B cell (primary cell): ENCODE data around the gene TMEM120A. TPM values are rescaled to one million over a fixed set of nuclear protein-coding genes. Genes with fewer than 3 reads are reported as not detected.

Experiments used
- ATAC-seq: fragments of 200-7000 bp; cut with Tn5 transposase; one replicate; pipeline ENCODE4 v1.10.0; 2021; ENCODE audit warnings: low read depth, mild to moderate bottlenecking, moderate number of reproducible peaks, moderate library complexity
- CTCF ChIA-PET: fragments of 350-600 bp; sonication (Branson Sonifier 250); formaldehyde crosslinking; loops from one replicate; lab custom pipeline; 2021; ENCODE audit warnings: antibody characterized with exemption, inconsistent platforms; lab: Charles Lee
- POLR2A ChIA-PET: fragments of 350-600 bp; sonication (Branson Sonifier 250); formaldehyde crosslinking; loops from one replicate; lab custom pipeline; 2021; ENCODE audit warnings: antibody characterized with exemption; lab: Charles Lee
- DNase-seq: peaks from one replicate; pipeline ENCODE4 v3.0.0; 2013
- H2AFZ ChIP-seq: 2 replicates; pipeline ENCODE4 v1.6.1; 2012; ENCODE audit warnings: mild to moderate bottlenecking, low read depth, low read length; ENCODE audit not compliant: insufficient read depth, poor library complexity, severe bottlenecking
- H3K27ac ChIP-seq, 2 donors: 1 replicate in 1 of 2; 2 replicates in 1 of 2; pipeline ENCODE4 v1.5.1; 2012 to 2013; ENCODE audit warnings: low read length in 2 of 2, mild to moderate bottlenecking in 2 of 2, moderate library complexity in 1 of 2
- H3K27me3 ChIP-seq, 4 experiments: fragments of 200-600 bp in 1 of 4; sonication (generic) in 1 of 4; replicated peaks in 1 of 4; 1 replicate in 2 of 4; 2 replicates in 2 of 4; pipeline versions ENCODE4 v1.6.1 to v1.7.0; 2013 to 2016; ENCODE audit warnings: low read length in 3 of 4, mild to moderate bottlenecking in 2 of 4, mixed read lengths in 1 of 4, moderate library complexity in 1 of 4; ENCODE audit not compliant: insufficient read depth in 4 of 4, control insufficient read depth in 3 of 4; ENCODE audit errors: control extremely low read depth in 1 of 4
- H3K36me3 ChIP-seq, 2 experiments: replicated peaks in 1 of 2; 1 replicate in 1 of 2; 2 replicates in 1 of 2; pipeline versions ENCODE4 v1.6.1 to v1.7.1; 2013; ENCODE audit warnings: low read length in 1 of 2; ENCODE audit not compliant: insufficient read depth in 2 of 2, control insufficient read depth in 1 of 2; ENCODE audit errors: control extremely low read depth in 1 of 2, extremely low read depth in 1 of 2
- H3K4me1 ChIP-seq, 2 donors: fragments of 200-600 bp in 1 of 2; sonication (generic) in 1 of 2; 1 replicate in 1 of 2; 2 replicates in 1 of 2; pipeline versions ENCODE4 v1.5.1 to v1.6.1; 2013 to 2017; ENCODE audit warnings: low read length in 2 of 2; ENCODE audit not compliant: control insufficient read depth in 2 of 2, insufficient read depth in 2 of 2
- H3K4me2 ChIP-seq: replicated peaks from 2 replicates; pipeline ENCODE3; 2012; ENCODE audit warnings: mild to moderate bottlenecking, low read depth, low read length; ENCODE audit not compliant: poor library complexity, severe bottlenecking
- H3K4me3 ChIP-seq, 5 experiments: fragments of 200-600 bp in 1 of 5; sonication (generic) in 1 of 5; 1 replicate in 3 of 5; 2 replicates in 2 of 5; pipeline versions ENCODE4 v1.5.1 to v1.7.0; 2011 to 2016; ENCODE audit warnings: low read length in 4 of 5, mild to moderate bottlenecking in 4 of 5, low read depth in 2 of 5, control low read depth in 1 of 5, moderate library complexity in 1 of 5; ENCODE audit not compliant: insufficient read depth in 1 of 5; ENCODE audit errors: control extremely low read depth in 1 of 5, extremely low read depth in 1 of 5
- H3K79me2 ChIP-seq: fragments of 200-600 bp; sonication (generic); one replicate; pipeline ENCODE4 v1.6.0; 2016; ENCODE audit warnings: low read length; ENCODE audit not compliant: control insufficient read depth, insufficient read depth
- H3K9ac ChIP-seq: fragments of 200-600 bp; sonication (generic); 2 replicates; pipeline ENCODE4 v1.6.1; 2017; ENCODE audit warnings: mild to moderate bottlenecking, low read length, moderate library complexity
- H3K9me3 ChIP-seq, 3 donors: one replicate each; pipeline versions ENCODE4 v1.6.1 to v1.7.1; 2013; ENCODE audit warnings: low read length in 2 of 3; ENCODE audit not compliant: control insufficient read depth in 2 of 3, insufficient read depth in 1 of 3; ENCODE audit errors: control extremely low read depth in 1 of 3
- H4K20me1 ChIP-seq: 2 replicates; pipeline ENCODE4 v1.6.0; 2012; ENCODE audit warnings: mild to moderate bottlenecking, low read length; ENCODE audit not compliant: insufficient read depth, control insufficient read depth, poor library complexity, severe bottlenecking
- H3K27ac Mint-ChIP-seq: one replicate; pipeline ENCODE4 v1.8.0; 2021; ENCODE audit warnings: mixed read lengths
- H3K27me3 Mint-ChIP-seq: one replicate; pipeline ENCODE4 v1.8.0; 2021; ENCODE audit warnings: mixed read lengths
- H3K4me1 Mint-ChIP-seq: one replicate; pipeline ENCODE4 v1.8.0; 2021; ENCODE audit warnings: mixed read lengths
- H3K4me3 Mint-ChIP-seq: one replicate; pipeline ENCODE4 v1.8.0; 2021; ENCODE audit warnings: mixed read lengths
- H3K9me3 Mint-ChIP-seq: one replicate; pipeline ENCODE4 v1.8.0; 2022; ENCODE audit warnings: mixed read lengths; ENCODE audit not compliant: insufficient read depth
- EZH2 ChIP-seq: IDR thresholded peaks from 2 replicates; pipeline ENCODE4 v1.6.1; 2012; ENCODE audit warnings: borderline replicate concordance, low read depth, mild to moderate bottlenecking, moderate library complexity, low read length; ENCODE audit not compliant: insufficient read depth, poor library complexity, severe bottlenecking
- WGBS: methylation state at CpG from one replicate; pipeline ENCODE4 v1.1.5; 2013; ENCODE audit warnings: missing lambda C conversion rate; ENCODE audit not compliant: insufficient coverage; 5-methylcytosine and 5-hydroxymethylcytosine counted together
- intact Hi-C: fragments of 100-400 bp; cut with micrococcal nuclease; formaldehyde crosslinking; loops from one replicate; pipeline ENCODE4 v1.10.0; 2022
- polyA plus RNA-seq: library from polyadenylated mRNA; depleted of rRNA; stranded (reverse); fragments of >200 nt; gene quantifications from 2 replicates; pipeline ENCODE4 v1.2.3, GENCODE V29; 2012
- total RNA-seq, 2 donors: library from RNA; stranded (reverse); fragments of 120-200 nt in 1 of 2; gene quantifications; 1 replicate in 1 of 2; 2 replicates in 1 of 2; pipeline versions ENCODE4 v1.2.3 to v1.2.4, GENCODE V29; 2013 to 2022
- TF ChIP-seq, protein P1 (sequence below): fragments of 200-600 bp; IDR thresholded peaks from one replicate; pipeline ENCODE4 v1.8.0; 2022; ENCODE audit warnings: antibody characterized with exemption, mild to moderate bottlenecking

TMEM120A gene
- total and polyA plus RNA-seq, 2 donors (not counting 1 experiment from before 2014, with no cell fraction given) = 39.0 to 49.3 TPM

DNA sequence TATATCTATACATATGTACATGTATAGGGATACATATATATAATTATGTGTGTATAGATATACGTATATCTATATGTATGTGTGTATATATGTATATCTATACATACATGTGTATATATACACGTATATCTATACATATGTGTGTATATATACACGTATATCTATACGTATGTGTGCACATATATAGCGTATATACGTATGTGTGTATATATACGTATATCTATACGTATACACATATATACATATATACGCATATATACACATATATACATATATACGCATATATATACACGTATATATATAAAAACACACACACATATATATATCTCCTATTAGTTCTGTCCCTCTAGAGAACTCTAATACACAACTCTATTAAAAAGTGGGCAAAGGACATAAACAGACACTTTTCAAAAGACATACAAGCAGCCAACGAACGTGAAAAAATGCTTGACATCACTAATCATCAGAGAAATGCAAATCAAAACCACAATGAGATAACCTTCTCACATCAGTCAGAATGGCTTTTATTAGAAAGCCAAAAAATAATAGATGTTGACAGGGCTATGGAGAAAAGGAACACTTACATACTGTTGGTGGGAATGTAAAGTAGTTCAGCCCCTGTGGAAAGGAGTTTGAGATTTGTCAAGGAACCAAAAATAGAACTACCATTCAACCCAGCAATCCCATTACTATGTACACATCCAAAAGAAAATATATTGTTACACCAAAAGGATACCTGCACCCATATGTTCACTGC lies 22.0 kb upstream of the TMEM120A start:
- POLR2A ChIA-PET = no interaction called here
- 45% methylated on average over 2 of the region's 13 CpGs for WGBS
- Histone ChIP-seq H3K4me1 (peaks cover 0 to 5% of the 10 kb centered on the region in 2 donors), H3K36me3 (peaks cover 0 to 9% of the 10 kb centered on the region in 2 experiments), H2AFZ (no peak overlapping the region), H3K4me3 (no peak overlapping the region), H3K79me2 (no peaks in the 10 kb centered on the region), H3K9me3 (no peaks in the 10 kb centered on the region), H3K9ac (no peak overlapping the region), H3K27ac (no peak overlapping the region), H3K4me2 (no peak overlapping the region), H4K20me1 (no peaks in the 10 kb centered on the region), H3K27me3 (no peaks in the 10 kb centered on the region)
- DNase-seq (no peak), ATAC-seq (no peak)
- Mint-ChIP-seq H3K27me3 (no peaks in the 10 kb centered on the region), H3K9me3 (no peaks in the 10 kb centered on the region), H3K27ac (no peak overlapping the region), H3K4me3 (no peak overlapping the region), H3K4me1 (peaks cover 8% of the 10 kb centered on the region)
- CTCF ChIA-PET = no interaction called here
- intact Hi-C loops = no loop called here
- TF ChIP-seq EZH2 = no peak
- TF ChIP-seq, protein P1, sequence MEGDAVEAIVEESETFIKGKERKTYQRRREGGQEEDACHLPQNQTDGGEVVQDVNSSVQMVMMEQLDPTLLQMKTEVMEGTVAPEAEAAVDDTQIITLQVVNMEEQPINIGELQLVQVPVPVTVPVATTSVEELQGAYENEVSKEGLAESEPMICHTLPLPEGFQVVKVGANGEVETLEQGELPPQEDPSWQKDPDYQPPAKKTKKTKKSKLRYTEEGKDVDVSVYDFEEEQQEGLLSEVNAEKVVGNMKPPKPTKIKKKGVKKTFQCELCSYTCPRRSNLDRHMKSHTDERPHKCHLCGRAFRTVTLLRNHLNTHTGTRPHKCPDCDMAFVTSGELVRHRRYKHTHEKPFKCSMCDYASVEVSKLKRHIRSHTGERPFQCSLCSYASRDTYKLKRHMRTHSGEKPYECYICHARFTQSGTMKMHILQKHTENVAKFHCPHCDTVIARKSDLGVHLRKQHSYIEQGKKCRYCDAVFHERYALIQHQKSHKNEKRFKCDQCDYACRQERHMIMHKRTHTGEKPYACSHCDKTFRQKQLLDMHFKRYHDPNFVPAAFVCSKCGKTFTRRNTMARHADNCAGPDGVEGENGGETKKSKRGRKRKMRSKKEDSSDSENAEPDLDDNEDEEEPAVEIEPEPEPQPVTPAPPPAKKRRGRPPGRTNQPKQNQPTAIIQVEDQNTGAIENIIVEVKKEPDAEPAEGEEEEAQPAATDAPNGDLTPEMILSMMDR = no peak

DNA sequence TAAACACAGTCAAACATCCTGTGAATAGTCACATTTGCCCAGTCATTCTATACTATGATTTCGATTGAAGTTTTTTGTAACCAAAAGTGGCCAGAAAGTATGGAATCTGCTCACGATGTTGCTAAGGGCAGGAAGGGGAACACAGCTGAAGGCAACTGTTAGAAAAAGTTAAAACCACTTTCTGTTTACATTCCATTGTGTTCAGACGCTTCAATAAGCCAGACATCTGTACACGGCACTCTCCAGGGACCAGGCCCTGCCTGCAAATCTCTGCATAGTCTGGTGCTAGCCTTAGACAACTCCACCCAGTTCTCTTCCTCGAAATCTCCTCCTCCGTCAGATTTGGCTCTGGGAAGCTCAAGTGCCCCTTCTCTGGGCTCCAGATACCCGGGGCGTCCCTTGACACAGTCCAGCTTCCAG lies 17.1 kb upstream of the TMEM120A start:
- ChIA-PET CTCF (no interaction called here), POLR2A (no interaction called here)
- no peaks in the 10 kb centered on the region for H3K27me3 ChIP-seq
- peak overlapping the region; percentile 3 for H3K4me3 Mint-ChIP-seq
- no peaks in the 10 kb centered on the region for H3K79me2 ChIP-seq
- no peaks in the 10 kb centered on the region for H4K20me1 ChIP-seq
- no peaks in the 10 kb centered on the region for H3K27me3 Mint-ChIP-seq
- peak; percentile 43 for ATAC-seq
- no peak overlapping the region for H2AFZ ChIP-seq
- peaks cover 5 to 15% of the 10 kb centered on the region in 2 donors for H3K4me1 ChIP-seq
- peak overlapping the region in 1 of 2 donors; percentile 29 for H3K27ac ChIP-seq
- H3K9me3 ChIP-seq = no peaks in the 10 kb centered on the region
- peaks cover 28% of the 10 kb centered on the region for H3K4me1 Mint-ChIP-seq
- H3K4me3 ChIP-seq = no peak overlapping the region
- intact Hi-C loops = no loop called here
- TF ChIP-seq EZH2 = no peak
- TF ChIP-seq, protein P1 = no peak
- H3K9me3 Mint-ChIP-seq = no peaks in the 10 kb centered on the region
- WGBS = 40% methylated on average over 7 of the region's 8 CpGs
- no peak overlapping the region for H3K9ac ChIP-seq
- no peak for DNase-seq
- no peaks in the 10 kb centered on the region for H3K36me3 ChIP-seq
- no peak overlapping the region for H3K4me2 ChIP-seq
- peak overlapping the region; percentile 23 for H3K27ac Mint-ChIP-seq
